Epithelial cell of prostate (primary cell): ENCODE results near the gene SH3PXD2B.
A peak's percentile ranks its signal among the peaks of the same experiment; 100 is the strongest.
"Not testable (repeated sequence)": the region's sequence is repeated elsewhere in the genome, so short reads cannot be mapped to it uniquely, and the experiment has no call there.

Source experiments
- DNase-seq: peaks from one replicate; pipeline ENCODE4 v3.0.0-alpha.2; 2011; ENCODE audit warnings: low read depth, low spot score
- H3K27ac ChIP-seq: fragments of 450-650 bp; 2 replicates; pipeline ENCODE4 v1.5.1; 2017; ENCODE audit warnings: mild to moderate bottlenecking

Gene SH3PXD2B

GRCh38 chr5:172319708-172320441 is 134.4 kb downstream of the SH3PXD2B start:
- DNase-seq = no peak
- no peak overlapping the region for H3K27ac ChIP-seq

- peak overlapping the region; percentile 99 for H3K27ac ChIP-seq
- DNase-seq = no peak
Measured at GRCh38 chr5:172315587-172316493, 138.5 kb downstream of the SH3PXD2B start.

GRCh38 chr5:172313915-172314314 is 140.4 kb downstream of the SH3PXD2B start:
- DNase-seq = no peak
- peak overlapping the region; percentile 99 for H3K27ac ChIP-seq

- DNase-seq = no peak
- H3K27ac ChIP-seq = no peak overlapping the region
Measured at GRCh38 chr5:172312286-172312685, 142.0 kb downstream of the SH3PXD2B start.

- no peak for DNase-seq
- no peak overlapping the region for H3K27ac ChIP-seq
Measured at GRCh38 chr5:172311605-172312004, 142.7 kb downstream of the SH3PXD2B start.

- no peak for DNase-seq
- no peak overlapping the region for H3K27ac ChIP-seq
Measured at GRCh38 chr5:172311026-172311425, 143.3 kb downstream of the SH3PXD2B start.

GRCh38 chr5:172305380-172305779 is 148.9 kb downstream of the SH3PXD2B start:
- no peak overlapping the region for H3K27ac ChIP-seq
- DNase-seq = no peak

GRCh38 chr5:172303572-172304335 is 150.6 kb downstream of the SH3PXD2B start:
- DNase-seq = no peak
- H3K27ac ChIP-seq = peak overlapping the region; percentile 4

- DNase-seq = no peak
- peak overlapping the region; percentile 4 for H3K27ac ChIP-seq
Measured at GRCh38 chr5:172303162-172303561, 151.2 kb downstream of the SH3PXD2B start.

GRCh38 chr5:172302047-172302710 is 152.1 kb downstream of the SH3PXD2B start:
- no peak overlapping the region for H3K27ac ChIP-seq
- DNase-seq = no peak

GRCh38 chr5:172299916-172300439 is 154.3 kb downstream of the SH3PXD2B start:
- no peak for DNase-seq
- H3K27ac ChIP-seq = no peak overlapping the region

GRCh38 chr5:172294831-172295230 is 159.5 kb downstream of the SH3PXD2B start:
- H3K27ac ChIP-seq = no peak overlapping the region

GRCh38 chr5:172293745-172294342 is 160.5 kb downstream of the SH3PXD2B start:
- DNase-seq = no peak
- H3K27ac ChIP-seq = no peak overlapping the region

More at GRCh38 chr5:172294831-172295230, 159.5 kb downstream of the SH3PXD2B start:
- DNase-seq = no peak

- DNase-seq = no peak
- no peak overlapping the region for H3K27ac ChIP-seq
Measured at GRCh38 chr5:172293054-172293744, 161.1 kb downstream of the SH3PXD2B start.

GRCh38 chr5:172291837-172292236 is 162.5 kb downstream of the SH3PXD2B start:
- not testable (repeated sequence) for H3K27ac ChIP-seq

GRCh38 chr5:172288465-172288864 is 165.9 kb downstream of the SH3PXD2B start:
- DNase-seq = no peak
- H3K27ac ChIP-seq = no peak overlapping the region

More at GRCh38 chr5:172291837-172292236, 162.5 kb downstream of the SH3PXD2B start:
- DNase-seq = not testable (repeated sequence)

GRCh38 chr5:172287140-172287539 is 167.2 kb downstream of the SH3PXD2B start:
- not testable (repeated sequence) for DNase-seq, H3K27ac ChIP-seq

- no peak for DNase-seq
- no peak overlapping the region for H3K27ac ChIP-seq
Measured at GRCh38 chr5:172285226-172286143, 168.8 kb downstream of the SH3PXD2B start.
